ENCODE measurements around the gene BCKDHB. TPM values are rescaled to one million over a fixed set of nuclear protein-coding genes. Genes with fewer than 3 reads are reported as not detected.

The BCKDHB gene
- total and polyA plus RNA-seq, 2 experiments from 2014 or later = 32.1 to 42.7 TPM

GRCh38 chr6:80196906-80197305 lies 90.4 kb downstream of the BCKDHB start:
- H3K79me2 ChIP-seq (replicated peaks; ENCODE audit: insufficient read depth) = no peaks in the 10 kb centered on the region
- peaks cover 2% of the 10 kb centered on the region; the same call in 1 of the 3 replicates for H3K4me1 Mint-ChIP-seq
- DNase-seq (ENCODE audit: low spot score) (no peak), ATAC-seq (no peak)
- H3F3A ChIP-seq (replicated peaks; ENCODE audit: low read depth) = no peaks in the 10 kb centered on the region
- H3K4me3 Mint-ChIP-seq = no peak overlapping the region
- H3K36me3 ChIP-seq (ENCODE audit: insufficient read depth) = no peaks in the 10 kb centered on the region
- no peaks in the 10 kb centered on the region for H3K9me3 Mint-ChIP-seq
- H2AFZ ChIP-seq = no peak overlapping the region
- no peak overlapping the region for H3K4me3 ChIP-seq
- H3K36me3 Mint-ChIP-seq (ENCODE audit: low read depth) = no peaks in the 10 kb centered on the region
- TF ChIP-seq ZNF462 (CRISPR knock-in tag; IDR thresholded peaks at IDR 0.05) (no peak), ETS1 (IDR thresholded peaks at IDR 0.05) (no peak), CREB1 (CRISPR knock-in tag; IDR thresholded peaks at IDR 0.05; ENCODE audit: low read depth) (no peak), EZH2phosphoT487 (IDR thresholded peaks at IDR 0.05; ENCODE audit: unreplicated experiment) (no peak), ZNF114 (CRISPR knock-in tag; IDR thresholded peaks at IDR 0.05) (no peak)
- H3K4me2 ChIP-seq = no peak overlapping the region
- no peaks in the 10 kb centered on the region for H3K27me3 ChIP-seq (ENCODE audit: insufficient read depth)
- no peak overlapping the region for H3K27ac Mint-ChIP-seq
- H3K4me1 ChIP-seq (ENCODE audit: insufficient read depth) = no peaks in the 10 kb centered on the region
- no peaks in the 10 kb centered on the region for H3K27me3 Mint-ChIP-seq (ENCODE audit: insufficient read depth, low read depth, poor library complexity)
- H4K20me1 ChIP-seq (replicated peaks; ENCODE audit: insufficient read depth) = no peaks in the 10 kb centered on the region
- no peak overlapping the region for H3K27ac ChIP-seq (ENCODE audit: low read depth)
- no peaks in the 10 kb centered on the region for H3K9me2 ChIP-seq (ENCODE audit: insufficient read depth)

GRCh38 chr6:80197474-80197873 lies 91.0 kb downstream of the BCKDHB start:
- no peak for ATAC-seq
- no peak overlapping the region for H3K27ac ChIP-seq (ENCODE audit: low read depth)
- Mint-ChIP-seq H3K4me3 (no peak overlapping the region), H3K27me3 (ENCODE audit: insufficient read depth, low read depth, poor library complexity) (no peaks in the 10 kb centered on the region), H3K9me3 (no peaks in the 10 kb centered on the region), H3K36me3 (ENCODE audit: low read depth) (no peaks in the 10 kb centered on the region), H3K4me1 (peaks cover 2% of the 10 kb centered on the region; the same call in 1 of the 3 replicates), H3K27ac (peak overlapping the region; percentile 25; the same call in 1 of the 2 replicates)
- no peak overlapping the region for H3K4me2 ChIP-seq
- DNase-seq (ENCODE audit: low spot score) = no peak
- H3F3A ChIP-seq (replicated peaks; ENCODE audit: low read depth) = no peaks in the 10 kb centered on the region
- no peak overlapping the region for H3K4me3 ChIP-seq
- H3K9me2 ChIP-seq (ENCODE audit: insufficient read depth) = no peaks in the 10 kb centered on the region
- no peaks in the 10 kb centered on the region for H3K79me2 ChIP-seq (replicated peaks; ENCODE audit: insufficient read depth)
- no peak overlapping the region for H2AFZ ChIP-seq
- no peaks in the 10 kb centered on the region for H3K27me3 ChIP-seq (ENCODE audit: insufficient read depth)
- H3K4me1 ChIP-seq (ENCODE audit: insufficient read depth) = no peaks in the 10 kb centered on the region
- H4K20me1 ChIP-seq (replicated peaks; ENCODE audit: insufficient read depth) = no peaks in the 10 kb centered on the region
- no peaks in the 10 kb centered on the region for H3K36me3 ChIP-seq (ENCODE audit: insufficient read depth)
- no peak for TF ChIP-seq ETS1 (IDR thresholded peaks at IDR 0.05)
- no peak for TF ChIP-seq CREB1 (CRISPR knock-in tag; IDR thresholded peaks at IDR 0.05; ENCODE audit: low read depth)
- no peak for TF ChIP-seq STAT1 (IDR thresholded peaks at IDR 0.05; ENCODE audit: unreplicated experiment)
